ENCODE results near the gene PDLIM4. TPM values are rescaled to one million over a fixed set of nuclear protein-coding genes. Genes with fewer than 3 reads are reported as not detected.

Gene PDLIM4
- total RNA-seq, 1 donor, result 67.7 TPM

GRCh38 chr5:132224716-132225115 lies 32.8 kb upstream of the PDLIM4 start:
- peak overlapping the region; percentile 89 for H3K27ac ChIP-seq (ENCODE audit: low read depth, low read length)
- H4K20me1 ChIP-seq (ENCODE audit: insufficient read depth, low read length), result peaks cover 44% of the 10 kb centered on the region
- peak overlapping the region; percentile 90 for H3K4me2 ChIP-seq (ENCODE audit: insufficient read depth, low read length)

GRCh38 chr5:132225165-132226032 lies 32.1 kb upstream of the PDLIM4 start:
- DNase-seq (ENCODE audit: insufficient read length, low spot score, missing footprints), result peak; percentile 91
- Histone ChIP-seq H3K4me1 (ENCODE audit: insufficient read depth, low read length) (peaks cover 53% of the 10 kb centered on the region), H3K27me3 (ENCODE audit: insufficient read depth, low read length) (no peaks in the 10 kb centered on the region), H3K79me2 (ENCODE audit: insufficient read depth, low read length) (peaks cover 49% of the 10 kb centered on the region), H3K9me3 (ENCODE audit: low read depth, low read length) (no peaks in the 10 kb centered on the region), H2AFZ (ENCODE audit: low read length) (peak overlapping the region; percentile 16), H3K4me2 (ENCODE audit: insufficient read depth, low read length) (peak overlapping the region; percentile 90), H4K20me1 (ENCODE audit: insufficient read depth, low read length) (peaks cover 37% of the 10 kb centered on the region), H3K36me3 (ENCODE audit: insufficient read depth, low read length) (no peaks in the 10 kb centered on the region), H3K4me3 (ENCODE audit: insufficient read depth, low read length) (peak overlapping the region; percentile 78), H3K27ac (ENCODE audit: low read depth, low read length) (peak overlapping the region; percentile 89)
- no peak for TF ChIP-seq CTCF (IDR thresholded peaks at IDR 0.05; ENCODE audit: extremely low read depth, low read depth, low read length)

More at GRCh38 chr5:132224716-132225115, 32.8 kb upstream of the PDLIM4 start:
- Histone ChIP-seq H3K4me3 (ENCODE audit: insufficient read depth, low read length) (no peak overlapping the region), H3K4me1 (ENCODE audit: insufficient read depth, low read length) (peaks cover 54% of the 10 kb centered on the region), H2AFZ (ENCODE audit: low read length) (no peak overlapping the region), H3K79me2 (ENCODE audit: insufficient read depth, low read length) (peaks cover 56% of the 10 kb centered on the region), H3K9me3 (ENCODE audit: low read depth, low read length) (no peaks in the 10 kb centered on the region), H3K27me3 (ENCODE audit: insufficient read depth, low read length) (no peaks in the 10 kb centered on the region), H3K36me3 (ENCODE audit: insufficient read depth, low read length) (no peaks in the 10 kb centered on the region)
- no peak for DNase-seq (ENCODE audit: insufficient read length, low spot score, missing footprints)
- TF ChIP-seq CTCF (IDR thresholded peaks at IDR 0.05; ENCODE audit: extremely low read depth, low read depth, low read length), result no peak

- peak overlapping the region; percentile 90 for H3K4me2 ChIP-seq (ENCODE audit: insufficient read depth, low read length)
- H4K20me1 ChIP-seq (ENCODE audit: insufficient read depth, low read length), result peaks cover 26% of the 10 kb centered on the region
- H2AFZ ChIP-seq (ENCODE audit: low read length), result peak overlapping the region; percentile 76
- H3K79me2 ChIP-seq (ENCODE audit: insufficient read depth, low read length), result peaks cover 39% of the 10 kb centered on the region
- DNase-seq (ENCODE audit: insufficient read length, low spot score, missing footprints), result no peak
- peaks cover 47% of the 10 kb centered on the region for H3K4me1 ChIP-seq (ENCODE audit: insufficient read depth, low read length)
- H3K27me3 ChIP-seq (ENCODE audit: insufficient read depth, low read length), result no peaks in the 10 kb centered on the region
- no peaks in the 10 kb centered on the region for H3K9me3 ChIP-seq (ENCODE audit: low read depth, low read length)
- no peak for TF ChIP-seq CTCF (IDR thresholded peaks at IDR 0.05; ENCODE audit: extremely low read depth, low read depth, low read length)
- peak overlapping the region; percentile 89 for H3K27ac ChIP-seq (ENCODE audit: low read depth, low read length)
- H3K36me3 ChIP-seq (ENCODE audit: insufficient read depth, low read length), result no peaks in the 10 kb centered on the region
- H3K4me3 ChIP-seq (ENCODE audit: insufficient read depth, low read length), result peak overlapping the region; percentile 78
These were observed 30.8 kb upstream of the PDLIM4 start for GRCh38 chr5:132226516-132227234.

- Histone ChIP-seq H3K27ac (ENCODE audit: low read depth, low read length) (peak overlapping the region; percentile 89), H3K4me2 (ENCODE audit: insufficient read depth, low read length) (peak overlapping the region; percentile 90), H3K4me3 (ENCODE audit: insufficient read depth, low read length) (peak overlapping the region; percentile 78), H3K4me1 (ENCODE audit: insufficient read depth, low read length) (peaks cover 42% of the 10 kb centered on the region), H3K36me3 (ENCODE audit: insufficient read depth, low read length) (no peaks in the 10 kb centered on the region), H3K9me3 (ENCODE audit: low read depth, low read length) (no peaks in the 10 kb centered on the region), H3K27me3 (ENCODE audit: insufficient read depth, low read length) (no peaks in the 10 kb centered on the region), H2AFZ (ENCODE audit: low read length) (peak overlapping the region; percentile 76), H4K20me1 (ENCODE audit: insufficient read depth, low read length) (peaks cover 21% of the 10 kb centered on the region), H3K79me2 (ENCODE audit: insufficient read depth, low read length) (peaks cover 34% of the 10 kb centered on the region)
- no peak for TF ChIP-seq CTCF (IDR thresholded peaks at IDR 0.05; ENCODE audit: extremely low read depth, low read depth, low read length)
- no peak for DNase-seq (ENCODE audit: insufficient read length, low spot score, missing footprints)
These were observed 30.3 kb upstream of the PDLIM4 start for GRCh38 chr5:132227235-132227484.
